Activated gamma-delta T cell (primary cell): Measurements from ENCODE around the gene SIPA1L3.

Source experiments
- DNase-seq: peaks from one replicate; lab custom pipeline; 2025; lab: John Stamatoyannopoulos, UW

Gene SIPA1L3

DNA sequence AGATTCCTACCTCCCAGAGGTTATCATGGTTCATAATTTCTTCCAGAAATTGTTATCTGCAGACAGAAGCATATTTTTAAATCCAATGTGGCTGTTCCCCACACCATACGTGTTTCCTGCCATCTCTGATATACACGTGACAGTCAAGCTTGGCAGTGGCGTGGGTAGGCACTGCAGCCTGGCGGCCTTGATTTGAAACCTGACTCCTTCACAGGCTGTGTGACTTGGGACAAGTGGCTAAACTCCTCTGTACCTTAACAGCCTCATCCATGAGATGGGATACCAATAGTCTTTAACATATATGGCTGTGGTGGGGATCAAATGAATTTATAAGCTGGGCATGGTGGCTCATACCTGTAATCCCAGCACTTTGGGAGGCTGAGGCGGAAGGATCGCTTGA lies 283.8 kb downstream of the SIPA1L3 start:
- DNase-seq: no peak

DNA sequence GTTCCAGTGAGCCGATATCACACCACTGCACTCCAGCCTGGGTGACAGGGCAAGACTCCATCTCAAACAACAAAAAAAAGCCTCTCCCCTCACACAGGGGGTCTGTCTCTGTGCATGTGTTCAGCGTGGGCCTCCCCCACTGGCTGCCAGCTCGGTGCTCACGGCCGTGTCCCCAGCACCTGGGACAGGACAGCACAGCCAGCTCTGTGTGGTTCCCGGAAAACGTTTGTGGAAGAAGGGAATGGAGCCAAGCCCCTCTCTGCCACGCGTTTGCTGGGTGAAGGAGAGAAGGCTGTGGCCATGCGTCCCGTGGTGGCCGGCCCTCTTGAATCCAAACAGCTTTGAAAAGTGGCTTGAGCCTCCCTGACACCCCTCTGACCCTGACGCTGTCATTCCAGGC lies 284.7 kb downstream of the SIPA1L3 start:
- no peak for DNase-seq

DNA sequence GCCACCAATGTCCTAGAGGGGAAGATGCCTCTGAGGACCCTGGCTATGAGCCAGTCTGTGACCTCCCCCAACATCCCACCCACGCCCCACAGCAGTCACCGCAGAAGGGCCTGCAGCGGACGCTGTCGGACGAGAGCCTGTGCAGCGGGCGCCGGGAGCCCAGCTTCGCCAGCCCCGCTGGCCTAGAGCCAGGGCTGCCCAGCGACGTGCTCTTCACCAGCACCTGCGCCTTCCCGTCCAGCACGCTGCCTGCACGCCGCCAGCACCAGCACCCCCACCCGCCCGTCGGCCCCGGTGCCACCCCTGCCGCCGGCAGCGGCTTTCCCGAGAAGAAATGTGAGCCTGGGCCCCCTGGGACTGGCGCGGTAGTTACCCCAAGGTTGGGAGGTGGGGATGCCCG lies 286.4 kb downstream of the SIPA1L3 start:
- DNase-seq: no peak

- DNase-seq: no peak
These were observed 287.2 kb downstream of the SIPA1L3 start for GRCh38 chr19:38194061-38194701.

GRCh38 chr19:38195237-38195636 lies 288.2 kb downstream of the SIPA1L3 start:
- DNase-seq: no peak

GRCh38 chr19:38196245-38196837 lies 289.3 kb downstream of the SIPA1L3 start:
- DNase-seq: no peak

DNA sequence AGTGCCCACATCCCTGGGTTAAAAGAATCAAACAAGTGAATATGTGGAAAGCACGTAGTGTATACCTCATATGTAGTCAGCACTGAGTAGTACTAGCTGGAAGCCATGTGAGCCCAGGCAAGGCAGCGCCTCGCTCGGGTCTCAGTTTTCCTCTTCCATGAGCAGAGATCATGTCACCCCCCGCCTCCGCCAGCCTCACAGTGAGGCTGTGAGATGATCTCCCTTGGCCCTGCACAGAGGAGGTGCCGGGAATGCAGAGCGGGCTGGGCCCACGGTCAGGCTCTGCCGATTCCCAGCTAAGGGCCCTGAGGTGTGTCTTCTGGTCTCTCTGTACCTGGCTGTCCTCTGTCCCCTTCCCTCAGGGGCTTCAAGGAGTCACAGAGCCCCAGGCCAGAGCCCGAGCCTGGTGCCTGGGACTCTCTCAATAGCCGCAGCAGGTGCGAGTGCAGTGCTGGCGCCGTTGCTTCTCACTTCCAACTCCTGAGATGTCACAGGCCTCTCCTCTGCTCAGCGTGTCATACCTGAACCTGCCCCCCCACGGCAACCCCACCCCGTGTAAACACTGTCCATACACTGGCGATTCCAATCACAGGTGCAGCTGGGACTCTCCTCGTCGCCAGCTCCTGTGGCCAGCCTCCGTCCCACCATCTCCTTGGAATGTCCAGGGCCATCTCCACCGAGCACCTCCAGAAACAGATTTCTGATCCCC lies 290.1 kb downstream of the SIPA1L3 start:
- DNase-seq: no peak

DNA sequence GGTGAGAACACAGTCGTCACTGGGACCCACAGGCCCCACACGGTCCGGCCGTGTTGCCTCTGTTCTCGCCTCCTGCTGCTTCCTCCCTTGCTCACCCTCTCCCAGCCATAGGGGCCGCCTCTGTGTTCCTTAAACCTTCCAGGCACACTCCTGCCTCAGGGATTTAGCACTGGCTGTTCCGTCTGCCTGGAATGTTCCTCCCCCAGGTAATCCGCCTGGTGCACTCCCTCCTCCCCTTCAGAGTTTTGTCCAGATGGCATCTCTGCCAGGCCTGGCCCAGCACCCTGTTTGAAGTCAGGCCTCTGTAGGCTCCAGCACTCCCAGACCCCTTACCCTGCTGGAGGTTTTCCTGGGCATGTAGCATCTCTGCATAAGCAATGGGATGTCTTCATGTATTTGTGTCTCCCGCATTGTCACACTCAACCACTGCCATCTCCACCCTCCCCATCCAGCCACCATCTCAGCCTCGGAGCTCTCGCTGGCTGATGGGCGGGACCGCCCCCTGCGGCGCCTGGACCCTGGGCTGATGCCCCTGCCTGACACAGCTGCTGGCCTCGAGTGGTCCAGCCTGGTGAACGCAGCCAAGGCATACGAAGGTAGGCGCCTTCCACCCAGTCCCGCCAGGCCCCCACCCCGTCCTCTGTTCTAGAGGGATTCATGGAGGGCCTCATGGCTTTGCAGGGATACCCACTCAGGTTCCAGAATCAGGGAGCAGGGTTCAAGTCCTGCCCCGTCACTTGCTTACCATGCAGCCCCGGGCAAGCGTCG lies 291.1 kb downstream of the SIPA1L3 start:
- DNase-seq: no peak

- DNase-seq: no peak
These were observed 292.3 kb downstream of the SIPA1L3 start for GRCh38 chr19:38199340-38199739.

- DNase-seq: no peak
These were observed 294.7 kb downstream of the SIPA1L3 start for GRCh38 chr19:38201731-38202130.

DNA sequence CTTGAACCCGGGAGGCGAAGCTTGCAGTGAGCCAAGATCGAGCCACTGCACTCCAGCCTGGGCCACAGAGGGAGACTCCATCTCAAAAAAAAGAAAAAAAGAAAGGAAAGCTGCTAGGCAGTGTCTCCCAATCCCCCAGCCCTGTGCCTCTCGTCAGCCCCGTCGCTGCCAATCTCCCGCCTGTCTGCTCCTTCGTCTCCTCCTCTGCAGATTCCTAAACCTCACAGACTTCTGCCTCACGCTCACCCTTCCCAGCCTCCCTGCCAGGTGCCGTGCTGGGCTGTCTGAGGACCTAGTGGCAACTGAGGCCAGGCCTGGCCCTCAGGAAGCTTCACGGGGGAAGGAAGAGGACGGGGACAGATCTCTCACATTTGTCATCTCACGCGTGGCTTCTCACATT lies 295.5 kb downstream of the SIPA1L3 start:
- DNase-seq: no peak

- DNase-seq: no peak
These were observed 296.2 kb downstream of the SIPA1L3 start for GRCh38 chr19:38203197-38203596.

DNA sequence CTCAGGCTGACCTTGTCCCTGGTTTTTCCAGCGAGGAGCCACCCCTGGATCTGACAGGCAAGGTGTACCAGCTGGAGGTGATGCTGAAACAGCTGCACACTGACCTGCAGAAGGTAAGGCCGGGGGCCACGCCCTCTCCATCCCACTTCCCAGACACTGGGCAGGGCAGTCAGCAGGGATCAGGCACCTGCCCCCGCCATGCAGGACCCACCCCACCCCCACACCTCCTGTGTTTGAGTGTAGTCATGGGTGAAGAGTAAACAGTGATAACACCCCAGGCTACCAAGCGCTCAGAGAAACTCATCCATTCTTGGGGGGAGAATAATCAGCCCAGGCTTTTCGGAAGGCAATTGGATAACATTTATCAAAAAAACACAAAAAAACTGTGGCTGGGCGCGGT lies 297.1 kb downstream of the SIPA1L3 start:
- no peak for DNase-seq

- no peak for DNase-seq
These were observed 297.7 kb downstream of the SIPA1L3 start for GRCh38 chr19:38204728-38205127.

GRCh38 chr19:38206006-38206745 lies 299.2 kb downstream of the SIPA1L3 start:
- no peak for DNase-seq

GRCh38 chr19:38206928-38207327 lies 299.9 kb downstream of the SIPA1L3 start:
- no peak for DNase-seq

DNA sequence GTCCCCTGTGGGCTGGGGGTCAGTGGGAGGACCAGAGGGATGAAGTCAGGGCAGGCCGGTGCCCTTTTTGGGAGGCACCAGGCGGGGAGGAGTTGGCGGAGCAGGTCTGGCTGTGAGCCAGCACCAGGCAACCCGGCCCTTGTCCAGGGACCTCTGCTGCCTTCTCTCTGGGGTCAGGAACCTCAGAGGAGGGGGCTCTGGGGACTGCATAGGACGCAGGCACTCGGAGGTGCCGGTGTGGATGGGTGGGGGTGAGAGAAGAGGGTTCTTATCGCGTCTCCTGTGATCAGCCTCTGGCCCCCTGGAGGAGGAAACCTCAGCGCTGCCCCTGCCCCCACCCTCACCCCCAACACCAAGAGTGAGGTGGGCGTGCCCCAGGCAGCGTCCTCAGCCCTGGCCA lies 300.5 kb downstream of the SIPA1L3 start:
- no peak for DNase-seq

GRCh38 chr19:38208571-38208970 lies 301.6 kb downstream of the SIPA1L3 start:
- DNase-seq: no peak

DNA sequence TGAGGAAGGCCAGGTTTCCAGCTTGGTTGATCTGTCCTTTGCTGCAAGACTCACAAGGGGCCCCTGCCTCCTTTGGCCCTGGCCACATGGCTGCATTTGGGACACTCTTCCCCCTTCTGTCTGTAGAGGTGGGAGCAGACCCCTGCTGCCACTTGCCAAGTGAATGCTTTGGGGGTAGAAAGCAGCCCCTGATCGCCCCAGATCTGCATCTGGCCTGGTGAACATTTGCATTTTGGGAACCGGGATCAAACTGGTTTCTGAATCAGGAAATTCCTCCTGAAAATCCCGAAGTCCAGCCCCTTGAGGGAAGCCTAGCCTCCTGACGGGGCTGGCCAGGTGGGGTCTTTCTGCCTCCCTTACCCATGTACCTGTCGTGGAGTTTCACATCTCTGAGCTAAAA lies 302.1 kb downstream of the SIPA1L3 start:
- no peak for DNase-seq

DNA sequence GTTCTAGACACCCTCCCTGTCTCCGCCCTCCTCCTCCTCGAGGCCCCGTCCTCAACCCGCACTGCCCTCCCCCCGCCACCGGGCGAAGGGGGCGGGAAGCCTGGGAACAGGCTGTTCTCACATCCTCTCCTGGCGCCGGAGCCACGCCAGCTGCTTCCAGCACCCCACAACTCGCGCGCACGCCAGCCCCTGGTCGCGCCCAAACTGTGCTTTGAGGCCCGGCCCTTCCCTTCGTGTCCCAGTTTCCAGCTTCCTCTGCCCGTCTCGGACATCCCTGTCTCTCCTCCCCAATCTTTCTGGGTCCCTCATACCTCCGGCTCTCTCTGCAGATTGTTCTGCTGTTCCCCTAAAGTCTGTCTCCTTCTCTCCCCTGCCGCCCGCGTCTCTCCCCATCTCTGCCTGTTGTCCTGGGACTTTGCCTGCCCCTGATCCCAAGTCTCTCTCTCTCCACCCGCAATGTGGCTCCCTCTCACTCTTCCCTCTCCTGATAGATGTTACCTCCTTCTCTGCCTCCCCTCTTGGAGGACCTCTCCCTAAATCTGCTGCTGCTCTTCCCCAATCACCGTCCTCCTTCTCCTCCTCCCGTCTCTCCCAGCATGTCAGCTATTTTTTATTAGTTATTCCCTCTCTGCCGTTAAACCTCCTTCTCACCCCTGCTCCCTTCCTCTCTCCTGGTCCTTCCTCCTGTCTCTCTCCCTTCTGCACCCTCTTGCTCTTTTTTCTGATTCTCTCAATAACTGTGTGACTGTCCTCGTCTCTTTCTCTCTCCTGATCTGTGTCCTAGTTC lies 302.9 kb downstream of the SIPA1L3 start:
- no peak for DNase-seq

GRCh38 chr19:38210458-38210987 lies 303.5 kb downstream of the SIPA1L3 start:
- DNase-seq: no peak
